HG02852 (cell line): ENCODE results near the gene MAGEC2.

ENCODE experiments used
- ATAC-seq: cut with Tn5 transposase; IDR thresholded peaks from one replicate; pipeline ENCODE4 v1.9.1; 2021; ENCODE audit warnings: mild to moderate bottlenecking, moderate library complexity; ENCODE audit not compliant: unreplicated experiment

MAGEC2 gene, protein sequence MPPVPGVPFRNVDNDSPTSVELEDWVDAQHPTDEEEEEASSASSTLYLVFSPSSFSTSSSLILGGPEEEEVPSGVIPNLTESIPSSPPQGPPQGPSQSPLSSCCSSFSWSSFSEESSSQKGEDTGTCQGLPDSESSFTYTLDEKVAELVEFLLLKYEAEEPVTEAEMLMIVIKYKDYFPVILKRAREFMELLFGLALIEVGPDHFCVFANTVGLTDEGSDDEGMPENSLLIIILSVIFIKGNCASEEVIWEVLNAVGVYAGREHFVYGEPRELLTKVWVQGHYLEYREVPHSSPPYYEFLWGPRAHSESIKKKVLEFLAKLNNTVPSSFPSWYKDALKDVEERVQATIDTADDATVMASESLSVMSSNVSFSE

GRCh38 chrX:142204522-142205433 lies at the start of gene MAGEC2:
Gene MAGEC2 (minus strand): TSS chrX:142205290. CDS start chrX:142203987, 1,303 bp downstream.
- no peak for ATAC-seq

- no peak for ATAC-seq
These were observed 46.6 kb upstream of the MAGEC2 start for GRCh38 chrX:142251680-142252079.

DNA sequence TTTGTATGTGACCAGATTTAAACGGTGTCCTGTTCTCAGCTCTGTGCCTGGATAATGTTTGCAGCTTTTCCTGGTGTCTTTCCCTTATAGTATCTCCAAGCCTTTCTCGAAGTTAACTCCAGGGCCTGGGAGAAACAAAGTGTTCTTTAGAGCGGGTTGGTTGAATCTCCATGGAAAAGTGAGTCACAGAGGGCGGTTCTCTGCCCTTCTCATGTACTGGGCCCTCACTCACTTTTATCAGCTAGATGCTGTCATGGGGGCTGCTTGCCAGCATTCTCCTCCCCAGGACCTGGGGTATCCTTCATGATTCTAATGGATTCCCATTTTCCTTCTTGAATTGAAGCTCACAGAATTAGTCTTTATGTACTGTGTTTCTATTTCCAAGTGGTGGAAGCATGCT lies 46.1 kb upstream of the MAGEC2 start:
- no peak for ATAC-seq

- ATAC-seq: no peak
These were observed 45.4 kb upstream of the MAGEC2 start for GRCh38 chrX:142250502-142250901.

- ATAC-seq: no peak
These were observed 44.6 kb upstream of the MAGEC2 start for GRCh38 chrX:142249721-142250120.

GRCh38 chrX:142244568-142244967 lies 39.5 kb upstream of the MAGEC2 start:
- no peak for ATAC-seq

DNA sequence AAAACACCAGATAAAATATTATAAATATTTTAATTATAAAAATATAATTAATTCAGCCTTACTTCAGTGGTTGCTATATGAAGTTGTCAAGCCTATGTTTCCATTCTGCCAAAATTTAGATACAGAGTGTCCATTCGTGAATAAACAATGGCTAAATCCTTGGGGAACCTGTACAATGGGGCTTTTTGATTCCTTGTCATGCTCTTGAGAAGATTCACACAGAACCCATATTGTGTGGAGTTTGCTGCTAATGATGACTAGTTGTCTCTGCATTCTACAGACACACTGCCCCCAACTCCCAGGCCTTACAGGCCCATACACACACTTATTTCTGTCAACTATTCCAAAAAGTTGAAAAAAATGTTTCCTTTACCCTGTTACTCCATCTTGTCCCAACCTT lies 33.4 kb upstream of the MAGEC2 start:
- no peak for ATAC-seq

- ATAC-seq: no peak
These were observed 28.3 kb upstream of the MAGEC2 start for GRCh38 chrX:142233400-142233799.

- ATAC-seq: no peak
These were observed 9.0 kb upstream of the MAGEC2 start for GRCh38 chrX:142214081-142214480.

- ATAC-seq: no peak
These were observed 4.0 kb downstream of the MAGEC2 start for GRCh38 chrX:142201113-142201512.

DNA sequence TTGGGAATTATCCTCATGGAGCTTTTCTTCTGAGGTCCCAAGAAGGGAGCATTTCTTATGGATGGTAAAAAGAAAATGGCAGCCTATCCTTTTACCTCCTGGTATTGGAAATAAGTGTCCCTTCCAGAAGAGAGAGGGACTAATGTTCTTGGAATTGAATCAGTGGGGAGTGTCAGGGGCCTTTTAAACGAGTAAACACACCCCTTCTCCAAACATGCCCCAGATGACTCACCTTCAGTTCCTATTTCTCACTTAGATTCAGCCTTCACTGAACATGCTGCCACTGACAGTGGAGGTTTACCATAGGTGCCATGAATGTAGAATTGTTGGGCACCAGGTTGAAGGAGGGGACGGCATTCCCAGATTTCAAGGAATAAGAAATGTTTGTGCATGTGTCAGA lies 19.0 kb downstream of the MAGEC2 start:
- no peak for ATAC-seq

- ATAC-seq: no peak
These were observed 20.1 kb downstream of the MAGEC2 start for GRCh38 chrX:142184756-142185602.

DNA sequence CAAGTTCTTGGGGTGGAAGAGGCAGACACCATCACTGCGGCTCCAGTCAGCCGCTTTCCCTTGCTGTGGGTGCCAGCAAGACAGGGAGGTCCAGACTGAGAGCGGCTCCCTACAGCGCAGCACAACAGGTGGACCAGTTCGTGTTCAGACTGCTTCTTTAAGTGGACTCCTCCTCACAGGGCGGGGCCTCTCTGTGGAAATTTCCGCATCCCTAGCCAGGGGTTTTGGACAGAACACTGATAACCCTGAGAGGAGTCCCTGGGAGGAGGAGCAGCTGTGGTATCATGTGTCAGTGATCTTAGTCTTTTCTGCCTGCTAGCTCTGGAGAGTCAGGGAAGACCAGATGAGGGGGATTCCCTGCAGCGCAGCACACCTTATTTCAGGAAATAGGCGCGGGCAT lies 48.5 kb downstream of the MAGEC2 start:
- ATAC-seq: no peak
